Measurements from ENCODE around the gene LRRC2. TPM values are rescaled to one million over a fixed set of nuclear protein-coding genes. Genes with fewer than 3 reads are reported as not detected.

Gene LRRC2
- total RNA-seq, 1 experiment from 2014 or later: 2.6 TPM

DNA sequence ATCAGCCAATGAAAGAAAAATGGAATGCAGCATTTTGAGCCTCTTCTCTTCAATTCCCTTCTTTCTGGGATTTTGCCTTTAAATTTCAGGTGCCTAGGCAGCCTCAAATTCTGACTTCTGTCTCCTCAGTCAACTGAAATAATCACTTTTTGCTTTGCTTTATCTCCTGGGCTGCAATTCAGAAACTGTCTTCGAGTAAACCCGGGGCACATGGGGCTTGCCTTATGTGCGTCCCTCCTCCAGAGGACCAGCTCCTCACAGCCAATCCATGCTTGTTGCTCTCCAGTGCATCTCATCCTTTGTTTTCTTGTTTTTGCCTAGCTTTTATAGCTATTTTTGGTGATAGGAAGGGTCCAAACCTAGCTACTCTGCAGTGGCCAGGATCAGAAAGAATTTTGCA, 59.6 kb downstream of the LRRC2 start:
- Histone ChIP-seq H3K79me2 (ENCODE audit: insufficient read depth, low read length) (no peaks in the 10 kb centered on the region), H3K79me1 (ENCODE audit: insufficient read depth, low read depth, low read length, poor library complexity, severe bottlenecking) (no peaks in the 10 kb centered on the region), H4K20me1 (ENCODE audit: control insufficient read depth, insufficient read depth, insufficient read length) (no peaks in the 10 kb centered on the region), H3K14ac (ENCODE audit: insufficient read depth, low read length) (no peak overlapping the region), H2BK120ac (ENCODE audit: low read depth, low read length, poor library complexity, severe bottlenecking) (no peak overlapping the region), H4K8ac (replicated peaks; ENCODE audit: insufficient read length, low read depth, low read length) (no peak overlapping the region), H2BK20ac (ENCODE audit: low read depth, low read length, poor library complexity, severe bottlenecking) (no peak overlapping the region), H2BK12ac (ENCODE audit: insufficient read length, low read depth, low read length) (no peak overlapping the region), H3K9me3 (ENCODE audit: control insufficient read depth, low read depth, low read length) (no peaks in the 10 kb centered on the region), H4K5ac (ENCODE audit: insufficient read length, low read depth, low read length) (no peak overlapping the region), H4K91ac (ENCODE audit: insufficient read length, low read depth, low read length) (no peak overlapping the region), H3K23me2 (ENCODE audit: insufficient read length, low read depth, low read length, poor library complexity, severe bottlenecking) (no peaks in the 10 kb centered on the region), H3T11ph (ENCODE audit: low read length) (no peak overlapping the region), H3K9ac (ENCODE audit: extremely low read depth, insufficient read length, low read length) (no peak overlapping the region), H3K18ac (ENCODE audit: insufficient read length, low read depth, low read length) (no peak overlapping the region), H3K4ac (ENCODE audit: low read depth, low read length) (no peak overlapping the region), H2BK15ac (ENCODE audit: low read depth, low read length) (no peak overlapping the region), H2BK5ac (ENCODE audit: insufficient read length, low read length) (no peak overlapping the region), H3K56ac (ENCODE audit: insufficient read length, low read depth, low read length) (no peak overlapping the region), H3K23ac (ENCODE audit: insufficient read length, low read depth, low read length) (no peak overlapping the region), H2AK5ac (ENCODE audit: insufficient read length, low read length) (no peak overlapping the region), H3K4me1 (ENCODE audit: insufficient read depth, low read length) (peaks cover 18% of the 10 kb centered on the region), H3K27me3 (ENCODE audit: insufficient read depth, low read length) (no peaks in the 10 kb centered on the region), H3K27ac (ENCODE audit: insufficient read length, low read depth, low read length) (no peak overlapping the region), H2AFZ (ENCODE audit: low read length) (no peak overlapping the region), H3K4me2 (ENCODE audit: insufficient read depth, insufficient read length, low read length) (no peak overlapping the region)
- TF ChIP-seq, protein P1, sequence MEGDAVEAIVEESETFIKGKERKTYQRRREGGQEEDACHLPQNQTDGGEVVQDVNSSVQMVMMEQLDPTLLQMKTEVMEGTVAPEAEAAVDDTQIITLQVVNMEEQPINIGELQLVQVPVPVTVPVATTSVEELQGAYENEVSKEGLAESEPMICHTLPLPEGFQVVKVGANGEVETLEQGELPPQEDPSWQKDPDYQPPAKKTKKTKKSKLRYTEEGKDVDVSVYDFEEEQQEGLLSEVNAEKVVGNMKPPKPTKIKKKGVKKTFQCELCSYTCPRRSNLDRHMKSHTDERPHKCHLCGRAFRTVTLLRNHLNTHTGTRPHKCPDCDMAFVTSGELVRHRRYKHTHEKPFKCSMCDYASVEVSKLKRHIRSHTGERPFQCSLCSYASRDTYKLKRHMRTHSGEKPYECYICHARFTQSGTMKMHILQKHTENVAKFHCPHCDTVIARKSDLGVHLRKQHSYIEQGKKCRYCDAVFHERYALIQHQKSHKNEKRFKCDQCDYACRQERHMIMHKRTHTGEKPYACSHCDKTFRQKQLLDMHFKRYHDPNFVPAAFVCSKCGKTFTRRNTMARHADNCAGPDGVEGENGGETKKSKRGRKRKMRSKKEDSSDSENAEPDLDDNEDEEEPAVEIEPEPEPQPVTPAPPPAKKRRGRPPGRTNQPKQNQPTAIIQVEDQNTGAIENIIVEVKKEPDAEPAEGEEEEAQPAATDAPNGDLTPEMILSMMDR (conservative IDR thresholded peaks at IDR 0.05): no peak
- Mint-ChIP-seq H3K9me3 (peaks cover 0 to 2% of the 10 kb centered on the region in 2 experiments; a peak in 2 of 5 replicates), H3K36me3 (ENCODE audit: insufficient read depth in 1 of 3, low read depth in 3 of 3) (peaks cover 0 to 3% (median 0%) of the 10 kb centered on the region in 3 experiments; a peak in 4 of 7 replicates), H3K27ac (no peak overlapping the region), H3K4me3 (no peak overlapping the region), H3K4me1 (peaks cover 33 to 45% of the 10 kb centered on the region in 2 experiments), H3K27me3 (ENCODE audit: low read depth) (peaks cover 9% of the 10 kb centered on the region)
- DNase-seq: no peak
- no CpG with 5 or more reads among the region's 3 CpGs for WGBS (ENCODE audit: extremely low coverage, insufficient read length, low lambda C conversion rate)
